ENCODE results near the gene CTIF. TPM values are rescaled to one million over a fixed set of nuclear protein-coding genes. Genes with fewer than 3 reads are reported as not detected.
A peak's percentile ranks its signal among the peaks of the same experiment; 100 is the strongest.

CTIF gene
- total RNA-seq, 3 donors from 2014 or later = 13.2 to 50.3 (median 19.6) TPM

DNA sequence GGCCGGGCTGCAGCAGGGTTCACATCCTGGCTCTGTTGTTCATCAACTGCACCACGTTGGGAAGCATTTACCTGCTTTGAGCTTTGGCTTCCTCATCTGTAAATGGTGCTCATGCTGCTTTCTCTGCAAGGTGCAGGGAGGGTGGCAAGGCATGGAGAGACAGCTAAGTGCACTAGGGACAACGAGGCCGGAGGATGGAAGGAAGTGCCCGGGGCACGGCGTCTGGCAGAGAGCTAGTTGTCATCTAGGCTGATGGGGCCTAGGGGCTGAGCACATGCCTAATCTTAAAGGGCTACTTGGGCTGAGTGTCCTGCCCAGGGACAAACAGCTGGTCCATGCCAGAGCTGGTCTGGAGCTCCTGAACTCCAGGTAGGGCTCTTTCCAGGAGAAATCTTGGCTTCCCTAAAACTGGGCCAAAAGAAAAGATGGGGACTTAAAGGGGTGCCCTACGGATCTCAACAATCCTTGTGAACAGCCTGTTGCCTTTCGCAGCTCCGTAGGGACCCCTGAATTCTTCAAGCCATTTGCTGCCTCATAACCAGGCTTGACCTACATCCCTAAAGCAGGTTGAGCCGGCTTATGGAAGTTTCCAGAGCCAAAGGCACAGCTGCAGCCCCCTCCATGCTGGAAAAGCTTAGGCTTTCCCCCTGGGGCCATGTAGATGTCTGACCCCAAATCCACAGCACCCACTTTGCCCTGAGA is 281.1 kb downstream of the CTIF start:
- DNase-seq = no peak
- intact Hi-C loops (cut with DNase I, micrococcal nuclease) = no loop called here

GRCh38 chr18:48820483-48821250 is 281.8 kb downstream of the CTIF start:
- intact Hi-C loops (cut with DNase I, micrococcal nuclease) = no loop called here
- Histone ChIP-seq H3K9me3 (no peaks in the 10 kb centered on the region), H3K4me3 (no peak overlapping the region), H3K4me1 (ENCODE audit: low read depth) (peaks cover 8% of the 10 kb centered on the region), H3K36me3 (ENCODE audit: low read depth) (no peaks in the 10 kb centered on the region)
- no peak for TF ChIP-seq CTCF (IDR thresholded peaks at IDR 0.05)
- DNase-seq = no peak
- ATAC-seq = peak; percentile 7

More for the DNA sequence above, 281.1 kb downstream of the CTIF start:
- H3K9me3 ChIP-seq = no peaks in the 10 kb centered on the region
- no peak for ATAC-seq
- peaks cover 8% of the 10 kb centered on the region for H3K4me1 ChIP-seq (ENCODE audit: low read depth)
- no peaks in the 10 kb centered on the region for H3K36me3 ChIP-seq (ENCODE audit: low read depth)
- no peak overlapping the region for H3K4me3 ChIP-seq
- TF ChIP-seq CTCF (IDR thresholded peaks at IDR 0.05) = no peak

DNA sequence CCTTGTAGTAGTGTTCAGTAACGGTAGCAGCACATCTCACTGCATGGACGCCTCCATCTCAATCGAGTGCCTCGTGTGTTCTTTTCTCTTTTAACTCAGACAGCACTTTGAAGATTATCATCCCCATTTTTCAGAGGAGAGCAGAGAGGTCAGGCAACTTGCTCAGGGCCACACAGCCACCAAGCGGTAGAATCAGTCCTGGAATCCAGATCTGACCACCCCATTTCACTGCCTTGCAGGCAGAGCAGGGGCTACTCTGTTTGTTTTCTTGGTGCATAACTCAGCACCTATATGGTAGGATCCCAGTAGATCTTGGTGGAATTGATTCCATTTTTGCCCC is 282.4 kb downstream of the CTIF start:
- intact Hi-C loops (cut with DNase I, micrococcal nuclease) = no loop called here
- H3K9me3 ChIP-seq = no peaks in the 10 kb centered on the region
- no peak for TF ChIP-seq CTCF (IDR thresholded peaks at IDR 0.05)
- H3K4me1 ChIP-seq (ENCODE audit: low read depth) = peaks cover 8% of the 10 kb centered on the region
- H3K4me3 ChIP-seq = no peak overlapping the region
- H3K36me3 ChIP-seq (ENCODE audit: low read depth) = no peaks in the 10 kb centered on the region
- DNase-seq = no peak
- no peak for ATAC-seq

- H3K4me1 ChIP-seq (ENCODE audit: low read depth) = peaks cover 8% of the 10 kb centered on the region
- intact Hi-C loops (cut with DNase I, micrococcal nuclease) = no loop called here
- H3K36me3 ChIP-seq (ENCODE audit: low read depth) = no peaks in the 10 kb centered on the region
- no peaks in the 10 kb centered on the region for H3K9me3 ChIP-seq
- no peak for ATAC-seq
- TF ChIP-seq CTCF (IDR thresholded peaks at IDR 0.05) = no peak
- DNase-seq = no peak
- no peak overlapping the region for H3K4me3 ChIP-seq
Measured at GRCh38 chr18:48821845-48822244, 283.0 kb downstream of the CTIF start.

DNA sequence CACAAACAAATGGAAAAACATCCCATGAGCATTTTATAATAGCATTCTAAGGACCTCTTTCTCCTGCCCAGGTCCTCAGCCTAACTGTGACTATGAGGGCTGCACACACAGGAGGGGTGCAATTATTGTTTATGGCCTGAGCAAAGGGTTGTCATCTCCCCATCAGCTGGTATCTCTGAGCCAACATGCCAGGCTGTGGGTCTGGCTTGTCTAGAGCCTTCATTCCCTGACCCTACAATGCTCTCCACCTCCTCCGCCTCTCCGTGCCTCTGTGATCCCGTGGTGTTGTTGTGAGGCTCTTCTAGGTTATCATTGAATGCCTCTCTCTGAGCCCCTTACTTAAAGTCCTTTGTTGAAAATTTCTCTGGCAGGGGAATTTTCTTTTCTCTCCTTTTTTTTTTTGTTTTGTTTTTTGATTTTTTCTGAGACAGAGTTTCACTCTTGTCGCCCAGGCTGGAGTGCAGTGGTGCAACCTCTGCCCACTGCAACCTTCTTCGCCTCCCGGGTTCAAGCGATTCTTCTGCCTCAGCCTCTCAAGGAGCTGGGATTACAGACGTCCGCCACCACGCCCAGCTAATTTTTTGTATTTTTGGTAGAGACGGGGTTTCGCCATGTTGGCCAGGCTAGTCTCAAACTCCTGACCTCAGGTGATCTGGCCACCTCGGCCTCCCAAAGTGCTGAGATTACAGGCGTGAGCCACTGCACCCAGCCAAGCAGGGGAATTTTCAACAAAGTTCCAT is 285.6 kb downstream of the CTIF start:
- H3K4me1 ChIP-seq (ENCODE audit: low read depth) = peaks cover 15% of the 10 kb centered on the region
- intact Hi-C loops (cut with DNase I, micrococcal nuclease) = no loop called here
- no peak overlapping the region for H3K4me3 ChIP-seq
- H3K36me3 ChIP-seq (ENCODE audit: low read depth) = no peaks in the 10 kb centered on the region
- TF ChIP-seq CTCF (IDR thresholded peaks at IDR 0.05) = no peak
- ATAC-seq (no peak), DNase-seq (no peak)
- H3K9me3 ChIP-seq = no peaks in the 10 kb centered on the region

Data from mucosa of descending colon (tissue), 3 donors.